ENCODE data around the gene COL6A3. TPM values are rescaled to one million over a fixed set of nuclear protein-coding genes. Genes with fewer than 3 reads are reported as not detected.

COL6A3 gene
- total RNA-seq, 2 donors from 2014 or later: 61.6 to 103 TPM

DNA sequence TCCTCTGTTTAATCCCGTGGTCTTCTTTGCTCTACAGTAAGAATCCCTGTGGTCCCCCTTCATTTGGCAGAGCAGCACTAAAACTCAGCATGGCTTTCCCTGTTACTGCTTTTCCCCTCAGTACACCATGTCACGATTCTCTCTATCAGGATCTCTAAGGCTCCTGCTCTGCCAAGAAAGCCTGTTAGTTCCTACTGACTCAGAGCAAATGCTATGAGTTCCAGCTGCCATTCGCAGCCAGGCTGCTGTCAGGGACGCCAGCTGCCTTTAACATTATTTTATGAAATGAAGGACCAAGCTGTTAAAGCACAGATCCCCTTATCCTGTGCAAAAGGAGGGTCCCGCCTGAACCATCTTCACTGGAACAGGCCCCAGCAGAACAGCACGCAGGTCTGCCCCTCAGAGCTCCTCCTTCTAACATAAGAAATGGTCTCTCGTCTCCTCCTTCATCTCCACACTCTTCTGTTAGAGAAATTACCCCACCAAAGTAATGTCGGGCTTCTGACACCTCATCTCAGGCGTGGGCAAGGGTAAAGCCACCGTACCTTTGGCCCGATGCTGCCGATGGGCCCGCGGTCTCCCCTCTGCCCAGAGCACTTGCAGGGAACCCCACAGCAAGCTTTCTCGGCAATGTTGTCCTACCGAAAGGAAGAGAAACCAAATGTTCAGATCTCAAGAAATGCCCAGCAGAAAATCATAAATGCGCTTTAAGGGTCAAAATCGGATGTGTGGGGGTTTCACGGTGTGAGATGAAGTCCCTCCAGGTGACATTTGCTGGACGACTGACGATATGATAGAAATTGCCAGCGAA, 52.6 kb downstream of the COL6A3 start:
- peak overlapping the region; percentile 44 to 56 for H3K27ac ChIP-seq
- TF ChIP-seq, protein P1, sequence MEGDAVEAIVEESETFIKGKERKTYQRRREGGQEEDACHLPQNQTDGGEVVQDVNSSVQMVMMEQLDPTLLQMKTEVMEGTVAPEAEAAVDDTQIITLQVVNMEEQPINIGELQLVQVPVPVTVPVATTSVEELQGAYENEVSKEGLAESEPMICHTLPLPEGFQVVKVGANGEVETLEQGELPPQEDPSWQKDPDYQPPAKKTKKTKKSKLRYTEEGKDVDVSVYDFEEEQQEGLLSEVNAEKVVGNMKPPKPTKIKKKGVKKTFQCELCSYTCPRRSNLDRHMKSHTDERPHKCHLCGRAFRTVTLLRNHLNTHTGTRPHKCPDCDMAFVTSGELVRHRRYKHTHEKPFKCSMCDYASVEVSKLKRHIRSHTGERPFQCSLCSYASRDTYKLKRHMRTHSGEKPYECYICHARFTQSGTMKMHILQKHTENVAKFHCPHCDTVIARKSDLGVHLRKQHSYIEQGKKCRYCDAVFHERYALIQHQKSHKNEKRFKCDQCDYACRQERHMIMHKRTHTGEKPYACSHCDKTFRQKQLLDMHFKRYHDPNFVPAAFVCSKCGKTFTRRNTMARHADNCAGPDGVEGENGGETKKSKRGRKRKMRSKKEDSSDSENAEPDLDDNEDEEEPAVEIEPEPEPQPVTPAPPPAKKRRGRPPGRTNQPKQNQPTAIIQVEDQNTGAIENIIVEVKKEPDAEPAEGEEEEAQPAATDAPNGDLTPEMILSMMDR (IDR thresholded peaks at IDR 0.05): no peak
- no peaks in the 10 kb centered on the region for H3K9me3 ChIP-seq
- DNase-seq (ENCODE audit: low spot score): no peak
- no peaks in the 10 kb centered on the region for H3K27me3 ChIP-seq
- H3K36me3 ChIP-seq: peaks cover 53% of the 10 kb centered on the region
- H3K4me1 ChIP-seq: no peaks in the 10 kb centered on the region
- no peak overlapping the region for H3K4me3 ChIP-seq

DNA sequence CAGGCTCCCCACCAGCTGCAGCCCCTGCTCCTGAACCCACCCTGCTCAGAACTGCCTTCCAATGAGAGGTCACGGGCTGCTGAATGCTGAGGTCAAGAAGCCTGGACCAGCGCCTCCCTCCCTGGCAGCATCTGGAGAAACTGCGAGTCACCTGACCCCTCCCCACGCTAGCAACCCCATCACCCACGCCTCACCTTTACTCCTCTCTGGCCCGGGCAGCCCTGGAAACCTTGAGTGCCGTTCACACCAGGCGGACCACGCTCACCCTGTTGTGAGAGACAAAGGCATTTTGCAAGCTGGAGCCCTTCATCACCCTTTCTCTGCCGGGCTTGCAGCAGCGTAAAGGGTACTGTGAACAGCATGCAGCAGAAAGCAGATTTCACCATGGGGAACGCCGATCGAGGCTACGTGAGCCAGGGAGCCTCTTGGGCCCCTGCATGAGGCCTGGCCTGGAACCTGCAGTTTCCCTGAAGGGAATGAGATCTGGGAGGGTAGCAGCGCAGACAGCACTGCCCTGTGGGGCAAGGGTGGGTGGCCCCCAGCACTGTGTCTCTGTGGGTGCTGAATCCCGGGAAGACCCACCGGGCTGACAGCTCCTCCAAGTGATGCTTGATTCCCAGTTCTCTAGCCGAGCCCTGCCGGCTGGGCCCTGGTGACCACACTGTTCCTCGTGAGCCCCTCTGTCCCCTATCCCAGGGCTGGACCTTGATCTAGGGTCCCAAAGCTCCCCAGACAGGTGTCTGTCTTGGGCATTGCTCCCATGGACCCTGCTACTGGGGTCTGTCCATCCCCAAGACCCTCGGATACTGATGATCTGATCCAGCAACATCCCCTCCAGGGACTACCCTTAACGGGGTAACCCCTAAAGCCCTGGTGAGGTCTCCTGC, 53.8 kb downstream of the COL6A3 start:
- H3K4me1 ChIP-seq: no peaks in the 10 kb centered on the region
- H3K4me3 ChIP-seq: no peak overlapping the region
- peaks cover 49% of the 10 kb centered on the region for H3K36me3 ChIP-seq
- TF ChIP-seq, protein P1 (IDR thresholded peaks at IDR 0.05): no peak
- H3K9me3 ChIP-seq: no peaks in the 10 kb centered on the region
- H3K27ac ChIP-seq: peak overlapping the region; percentile 44 to 56
- no peaks in the 10 kb centered on the region for H3K27me3 ChIP-seq
- no peak for DNase-seq (ENCODE audit: low spot score)

DNA sequence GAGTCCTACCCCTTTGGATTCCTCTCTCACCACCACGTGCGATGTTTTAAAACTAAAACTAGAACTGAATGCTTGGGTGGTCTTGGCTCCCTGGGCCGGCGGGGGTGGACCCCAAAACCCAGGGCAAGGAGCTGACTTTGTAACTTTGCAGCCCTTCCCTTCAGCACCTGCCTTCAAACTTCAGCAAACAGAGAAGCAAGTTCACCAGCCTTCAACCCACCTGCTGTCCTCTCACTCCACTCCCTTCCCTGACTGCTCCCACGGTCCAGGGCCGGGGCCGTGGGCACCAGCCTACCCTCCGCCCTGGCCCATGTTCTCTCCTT, 54.5 kb downstream of the COL6A3 start:
- H3K4me3 ChIP-seq: no peak overlapping the region
- no peak for DNase-seq (ENCODE audit: low spot score)
- no peaks in the 10 kb centered on the region for H3K4me1 ChIP-seq
- peak overlapping the region in 1 of 2 donors; percentile 56 for H3K27ac ChIP-seq
- TF ChIP-seq, protein P1 (IDR thresholded peaks at IDR 0.05): no peak
- H3K36me3 ChIP-seq: peaks cover 44% of the 10 kb centered on the region
- H3K27me3 ChIP-seq: no peaks in the 10 kb centered on the region
- H3K9me3 ChIP-seq: no peaks in the 10 kb centered on the region

DNA sequence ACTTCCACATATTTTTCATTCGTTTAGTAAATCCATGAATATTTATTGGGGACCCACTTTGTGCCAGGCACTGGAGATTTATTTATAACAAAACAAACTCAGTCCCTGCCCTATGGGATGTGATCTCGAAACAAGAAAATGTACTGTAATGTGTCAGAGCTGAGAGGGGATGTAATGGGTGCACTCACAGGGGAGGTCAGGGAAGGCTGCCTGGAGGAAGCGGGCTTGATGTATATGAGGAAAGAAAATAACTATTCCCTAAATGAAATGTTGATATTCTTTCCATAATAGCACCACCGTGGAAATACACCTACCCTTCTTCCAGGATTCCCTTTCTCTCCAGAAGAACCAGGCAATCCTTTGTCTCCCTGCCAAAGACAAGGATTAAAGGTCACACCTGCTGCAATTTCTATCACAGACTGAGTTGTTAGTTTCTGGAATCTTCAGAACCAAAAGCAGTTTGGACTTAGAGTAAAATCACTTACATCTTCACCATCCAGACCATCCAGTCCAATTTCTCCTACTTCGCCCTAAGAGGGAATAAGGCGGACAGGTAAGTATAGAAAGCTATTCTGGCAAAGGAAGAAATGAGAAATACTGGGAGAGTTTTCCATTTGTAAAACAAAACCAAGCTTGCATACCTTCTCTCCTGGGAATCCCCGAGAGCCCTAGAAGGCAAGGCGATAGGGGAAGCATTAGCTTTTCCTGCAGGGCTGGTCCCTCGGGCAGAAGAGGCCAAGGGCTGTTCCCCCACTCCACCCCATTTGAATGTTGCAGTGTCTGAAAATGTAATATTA, 55.0 kb downstream of the COL6A3 start:
- H3K4me3 ChIP-seq: no peak overlapping the region
- no peaks in the 10 kb centered on the region for H3K9me3 ChIP-seq
- H3K27me3 ChIP-seq: no peaks in the 10 kb centered on the region
- H3K4me1 ChIP-seq: no peaks in the 10 kb centered on the region
- TF ChIP-seq, protein P1 (IDR thresholded peaks at IDR 0.05): no peak
- peaks cover 39% of the 10 kb centered on the region for H3K36me3 ChIP-seq
- H3K27ac ChIP-seq: no peak overlapping the region
- DNase-seq (ENCODE audit: low spot score): no peak

DNA sequence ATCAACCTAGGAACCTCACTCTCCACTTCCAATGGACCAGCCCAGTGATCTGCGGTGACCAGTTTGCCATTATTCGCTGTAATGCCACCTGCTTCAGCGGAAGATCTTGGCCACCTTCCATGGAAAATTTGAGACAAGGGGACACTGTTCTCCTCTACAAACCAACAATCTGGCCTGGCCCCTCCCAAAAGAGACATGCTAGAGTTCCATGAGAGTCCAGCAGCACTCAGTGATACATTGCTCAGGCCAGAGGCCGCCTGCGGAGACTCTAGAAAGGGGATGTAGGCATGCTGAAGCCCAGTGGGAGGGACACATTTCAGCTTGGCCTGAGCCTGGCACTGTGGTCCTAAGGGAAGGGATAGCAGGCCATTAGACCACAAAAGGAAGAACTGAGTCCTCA, 58.3 kb downstream of the COL6A3 start:
- no peaks in the 10 kb centered on the region for H3K4me1 ChIP-seq
- no peak overlapping the region for H3K4me3 ChIP-seq
- H3K36me3 ChIP-seq: peaks cover 19% of the 10 kb centered on the region
- TF ChIP-seq, protein P1 (IDR thresholded peaks at IDR 0.05): no peak
- no peaks in the 10 kb centered on the region for H3K27me3 ChIP-seq
- H3K27ac ChIP-seq: peak overlapping the region in 1 of 2 donors; percentile 29
- no peak for DNase-seq (ENCODE audit: low spot score)
- no peaks in the 10 kb centered on the region for H3K9me3 ChIP-seq

Measured in right atrium auricular region (tissue), 2 donors.